Pancreas (tissue), 10 donors: ENCODE results near the gene LEPR. TPM values are rescaled to one million over a fixed set of nuclear protein-coding genes. Genes with fewer than 3 reads are reported as not detected.
"Not testable (repeated sequence)": the region's sequence is repeated elsewhere in the genome, so short reads cannot be mapped to it uniquely, and the experiment has no call there.

ENCODE experiments used
- ATAC-seq, 4 donors: fragments of 200-7000 bp; cut with Tn5 transposase; one replicate each; pipeline versions ENCODE4 v1.8.0 to v1.9.1; 2020; ENCODE audit warnings: mild to moderate bottlenecking in 4 of 4, moderate library complexity in 4 of 4
- DNase-seq, 6 donors: peaks; one replicate each; pipeline ENCODE4 v3.0.0-alpha.2; 2020
- FAIRE-seq: peaks from 2 replicates; lab custom pipeline; 2012; peaks lifted over from hg19 to GRCh38; lab: Jason Lieb, UNC
- H3K27ac ChIP-seq, 4 donors: fragments of 200-600 bp; sonication (generic); 1 replicate in 3 of 4; 2 replicates in 1 of 4; pipeline versions ENCODE4 v1.5.0 to v1.8.0; 2020
- H3K27me3 ChIP-seq, 4 donors: fragments of 200-600 bp; one replicate each; pipeline ENCODE4 v1.8.0; 2021
- H3K36me3 ChIP-seq, 3 donors: fragments of 200-600 bp; sonication (generic) in 1 of 3; one replicate each; pipeline versions ENCODE4 v1.5.0 to v1.8.0; 2020 to 2021
- H3K4me1 ChIP-seq, 3 donors: fragments of 200-600 bp; one replicate each; pipeline ENCODE4 v1.8.0; 2021
- H3K4me3 ChIP-seq, 4 donors: fragments of 200-600 bp; sonication (generic) in 2 of 4; one replicate each; pipeline versions ENCODE4 v1.5.0 to v1.8.0; 2020 to 2021
- H3K9me3 ChIP-seq, 4 donors: fragments of 200-600 bp; one replicate each; pipeline ENCODE4 v1.8.0; 2021
- WGBS, 2 donors: extraction: QIAGEN DNeasy Blood & Tissue Kit; methylation state at CpG; one replicate each; pipeline ENCODE4 v1.1.7; 2013; 5-methylcytosine and 5-hydroxymethylcytosine counted together
- intact Hi-C, 3 donors: fragments of 100-400 bp; cut with DNase I; formaldehyde crosslinking; loops; one replicate each; pipeline versions ENCODE4 v1.11.1 to v1.14.2; 2022
- polyA plus RNA-seq, 2 donors: library from polyadenylated mRNA; stranded (reverse); fragments of 200-250 nt; gene quantifications; one replicate each; pipeline ENCODE4 v1.2.3, GENCODE V29; 2013
- total RNA-seq, 6 donors: library from RNA; stranded (reverse); fragmentation: NEBNext Ultra II Directional in 4 of 6; extraction: Animal tissue kit (Norgen Biotek cat#: 25700) in 4 of 6; gene quantifications; one replicate each; pipeline versions ENCODE4 v1.2.1 to v1.2.4, GENCODE V29; 2021 to 2023
- TF ChIP-seq, protein P1 (sequence below), 4 donors: fragments of 200-600 bp; sonication (generic) in 3 of 4; IDR thresholded peaks; one replicate each; pipeline versions ENCODE4 v1.5.0 to v1.8.0; 2021; ENCODE audit warnings: antibody characterized with exemption in 4 of 4
- donor health status: healthy with polysubstance abuse.
- donor health status: DM: no; HTN: no; CAD: no; lungs with moderate emphysema.
- donor health status: DM: no; HTN: no; CAD: no.
- donor health status: control.
- donor health status: control.
- donor health status: Bipolar disorder and iron deficiency.
- donor health status: DM: yes; HTN: yes; CAD: no.
- donor health status: DM: no; HTN: no; CAD: no.
- donor health status: DM: no; HTN: no; CAD: no.
- donor health status: DM: yes; HTN: yes; CAD: no.

Gene LEPR
- total and polyA plus RNA-seq, 8 donors = 0.95 to 5.1 (median 2.6) TPM

DNA sequence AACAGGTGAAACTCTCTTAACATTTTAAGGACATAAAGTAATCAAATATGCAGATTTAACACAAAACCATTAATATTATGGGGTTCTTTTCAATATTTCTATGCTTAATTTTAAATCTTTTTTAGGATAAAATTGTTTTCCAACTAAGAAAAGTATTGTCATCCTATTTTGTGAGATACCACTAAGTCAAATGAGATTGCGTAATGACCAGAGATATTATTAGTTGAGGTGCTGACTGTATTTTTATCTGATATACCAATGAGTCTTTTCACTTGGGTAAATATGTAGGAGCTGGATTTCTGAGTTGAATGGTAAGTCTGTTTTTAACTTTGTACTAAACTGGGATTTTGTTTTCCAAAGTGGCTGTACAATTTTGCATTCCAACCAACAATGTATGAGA lies 25.4 kb downstream of the LEPR start:
- no peaks in the 10 kb centered on the region for H3K36me3 ChIP-seq
- 98 to 99% methylated on average over 1 of the region's 1 CpG for WGBS, 2 donors
- TF ChIP-seq, protein P1, sequence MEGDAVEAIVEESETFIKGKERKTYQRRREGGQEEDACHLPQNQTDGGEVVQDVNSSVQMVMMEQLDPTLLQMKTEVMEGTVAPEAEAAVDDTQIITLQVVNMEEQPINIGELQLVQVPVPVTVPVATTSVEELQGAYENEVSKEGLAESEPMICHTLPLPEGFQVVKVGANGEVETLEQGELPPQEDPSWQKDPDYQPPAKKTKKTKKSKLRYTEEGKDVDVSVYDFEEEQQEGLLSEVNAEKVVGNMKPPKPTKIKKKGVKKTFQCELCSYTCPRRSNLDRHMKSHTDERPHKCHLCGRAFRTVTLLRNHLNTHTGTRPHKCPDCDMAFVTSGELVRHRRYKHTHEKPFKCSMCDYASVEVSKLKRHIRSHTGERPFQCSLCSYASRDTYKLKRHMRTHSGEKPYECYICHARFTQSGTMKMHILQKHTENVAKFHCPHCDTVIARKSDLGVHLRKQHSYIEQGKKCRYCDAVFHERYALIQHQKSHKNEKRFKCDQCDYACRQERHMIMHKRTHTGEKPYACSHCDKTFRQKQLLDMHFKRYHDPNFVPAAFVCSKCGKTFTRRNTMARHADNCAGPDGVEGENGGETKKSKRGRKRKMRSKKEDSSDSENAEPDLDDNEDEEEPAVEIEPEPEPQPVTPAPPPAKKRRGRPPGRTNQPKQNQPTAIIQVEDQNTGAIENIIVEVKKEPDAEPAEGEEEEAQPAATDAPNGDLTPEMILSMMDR (IDR thresholded peaks at IDR 0.05) = no peak
- DNase-seq = no peak
- intact Hi-C loops = no loop called here
- H3K4me3 ChIP-seq = no peak overlapping the region
- no peaks in the 10 kb centered on the region for H3K4me1 ChIP-seq
- FAIRE-seq = no peak
- no peaks in the 10 kb centered on the region for H3K9me3 ChIP-seq
- H3K27ac ChIP-seq = no peak overlapping the region
- no peaks in the 10 kb centered on the region for H3K27me3 ChIP-seq
- no peak for ATAC-seq

DNA sequence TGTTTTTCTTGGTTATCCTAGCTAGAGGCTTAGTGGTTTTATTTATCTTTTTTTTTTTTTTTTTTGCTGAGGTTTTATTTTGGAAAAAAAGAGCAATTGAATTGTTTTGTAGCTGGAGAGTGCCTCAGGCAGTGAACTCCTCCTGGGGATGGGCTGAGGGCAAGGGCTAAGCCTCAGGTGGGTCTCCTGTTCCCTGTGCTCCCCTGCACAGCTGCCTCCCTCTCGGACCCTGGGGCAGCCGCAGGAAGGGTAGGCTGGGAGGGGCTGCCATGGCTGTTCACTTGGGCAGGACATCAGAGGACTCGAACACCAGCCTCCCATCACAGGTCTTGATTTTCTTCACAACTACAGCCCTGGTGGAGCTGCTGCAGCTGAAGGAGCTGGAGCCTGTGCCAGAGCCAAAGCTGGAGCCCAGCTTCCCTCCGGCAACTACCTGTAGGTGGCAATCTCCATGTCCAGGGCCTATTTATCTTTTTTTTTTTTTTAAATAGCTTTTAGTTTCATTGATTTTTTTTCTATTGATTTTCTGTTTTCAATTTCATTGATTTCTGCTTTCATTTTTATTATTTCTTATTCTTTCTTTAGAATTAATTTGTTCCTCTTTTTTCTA lies 28.9 kb downstream of the LEPR start:
- H3K9me3 ChIP-seq = no peaks in the 10 kb centered on the region
- ATAC-seq (peak in 3 of 4 donors; percentile 45 to 71 (median 56)), FAIRE-seq (no peak), DNase-seq (peak in 4 of 6 donors; percentile 21 to 46 (median 32))
- 65 to 76% methylated on average over 4 of the region's 4 CpGs for WGBS, 2 donors
- no peaks in the 10 kb centered on the region for H3K36me3 ChIP-seq
- no peaks in the 10 kb centered on the region for H3K27me3 ChIP-seq
- no peak overlapping the region for H3K27ac ChIP-seq
- no peaks in the 10 kb centered on the region for H3K4me1 ChIP-seq
- TF ChIP-seq, protein P1 (IDR thresholded peaks at IDR 0.05) = peak in 1 of 4 donors; percentile 11
- no peak overlapping the region for H3K4me3 ChIP-seq
- intact Hi-C loops = no loop called here

DNA sequence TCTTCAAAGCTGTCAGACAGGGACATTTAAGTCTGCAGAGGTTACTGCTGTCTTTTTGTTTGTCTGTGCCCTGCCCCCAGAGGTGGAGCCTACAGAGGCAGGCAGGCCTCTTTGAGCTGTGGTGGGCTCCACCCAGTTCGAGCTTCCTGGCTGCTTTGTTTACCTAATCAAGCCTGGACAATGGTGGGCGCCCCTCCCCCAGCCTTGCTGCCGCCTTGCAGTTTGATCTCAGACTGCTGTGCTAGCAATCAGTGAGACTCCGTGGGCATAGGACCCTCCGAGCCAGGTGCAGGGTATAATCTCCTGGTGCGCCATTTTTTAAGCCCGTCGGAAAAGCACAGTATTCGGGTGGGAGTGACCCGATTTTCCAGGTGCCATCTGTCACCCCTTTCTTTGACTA lies 35.2 kb downstream of the LEPR start:
- intact Hi-C loops, H3K27me3 ChIP-seq, H3K9me3 ChIP-seq, FAIRE-seq, H3K27ac ChIP-seq, H3K4me1 ChIP-seq, DNase-seq, H3K4me3 ChIP-seq, H3K36me3 ChIP-seq, ATAC-seq: not testable (repeated sequence)
- 77 to 81% methylated on average over 9 to 10 of the region's 10 CpGs for WGBS, 2 donors

DNA sequence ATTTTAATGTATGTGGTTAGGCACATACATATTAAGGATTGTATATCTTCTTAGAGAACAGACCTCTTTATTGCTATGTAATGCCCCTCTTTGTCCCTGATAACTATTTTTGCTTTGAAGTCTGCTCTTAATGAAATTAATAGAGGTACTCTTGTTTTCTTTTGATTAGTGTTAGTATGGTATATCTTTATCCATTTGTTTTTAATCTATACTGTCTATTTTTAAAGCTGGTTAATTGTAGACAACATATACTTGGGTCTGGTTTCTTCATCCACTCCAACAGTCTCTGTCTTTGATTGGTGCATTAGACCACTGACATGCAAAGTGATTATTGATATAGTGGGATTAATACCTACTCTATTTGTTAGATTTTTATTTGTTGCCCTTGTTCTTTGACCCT lies 36.0 kb downstream of the LEPR start:
- no peaks in the 10 kb centered on the region for H3K9me3 ChIP-seq
- no peak overlapping the region for H3K4me3 ChIP-seq
- TF ChIP-seq, protein P1 (IDR thresholded peaks at IDR 0.05) = no peak
- H3K36me3 ChIP-seq = no peaks in the 10 kb centered on the region
- no peaks in the 10 kb centered on the region for H3K27me3 ChIP-seq
- H3K27ac ChIP-seq = no peak overlapping the region
- DNase-seq = no peak
- ATAC-seq = no peak
- intact Hi-C loops = no loop called here
- H3K4me1 ChIP-seq = no peaks in the 10 kb centered on the region
- no peak for FAIRE-seq

DNA sequence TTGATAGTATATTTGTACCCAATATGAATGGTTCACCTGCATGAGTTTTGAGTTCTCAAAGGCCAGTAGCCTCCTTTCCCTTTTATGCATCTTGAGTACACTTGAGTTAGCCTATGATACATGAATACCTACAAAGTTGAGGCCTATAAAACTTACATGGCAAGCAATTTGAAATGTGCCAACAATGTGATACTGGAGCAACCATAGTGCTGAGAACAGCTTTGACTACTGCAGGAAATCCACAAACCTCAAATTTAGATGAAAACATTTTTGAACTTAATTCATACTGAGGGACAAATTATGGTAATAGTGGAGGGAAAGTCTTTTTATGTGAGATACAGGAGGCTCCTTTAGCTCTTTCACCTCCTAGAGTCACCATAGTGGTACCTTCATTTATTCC lies 37.4 kb downstream of the LEPR start:
- intact Hi-C loops = no loop called here
- Histone ChIP-seq H3K4me1 (no peaks in the 10 kb centered on the region), H3K9me3 (no peaks in the 10 kb centered on the region), H3K27me3 (no peaks in the 10 kb centered on the region), H3K4me3 (no peak overlapping the region), H3K27ac (no peak overlapping the region), H3K36me3 (no peaks in the 10 kb centered on the region)
- no peak for ATAC-seq
- FAIRE-seq = no peak
- TF ChIP-seq, protein P1 (IDR thresholded peaks at IDR 0.05) = no peak
- DNase-seq = no peak
